GM19324 (cell line): Measurements from ENCODE around the gene RARB.
A peak's percentile ranks its signal among the peaks of the same experiment; 100 is the strongest.

Source experiments
- ATAC-seq: cut with Tn5 transposase; IDR thresholded peaks from one replicate; pipeline ENCODE4 v1.9.1; 2021; ENCODE audit warnings: mild to moderate bottlenecking, moderate library complexity; ENCODE audit not compliant: unreplicated experiment, low FRiP score

The RARB gene

GRCh38 chr3:25445731-25446130, 17.7 kb downstream of the RARB start:
- no peak for ATAC-seq

GRCh38 chr3:25447285-25447684, 19.2 kb downstream of the RARB start:
- ATAC-seq, result no peak

GRCh38 chr3:25447925-25448324, 19.9 kb downstream of the RARB start:
- no peak for ATAC-seq

GRCh38 chr3:25448750-25449692, 21.0 kb downstream of the RARB start:
- no peak for ATAC-seq

GRCh38 chr3:25449857-25450256, 21.8 kb downstream of the RARB start:
- no peak for ATAC-seq

GRCh38 chr3:25452192-25452591, 24.1 kb downstream of the RARB start:
- no peak for ATAC-seq

GRCh38 chr3:25452740-25453139, 24.7 kb downstream of the RARB start:
- no peak for ATAC-seq

- no peak for ATAC-seq
Observed at GRCh38 chr3:25453619-25454004, 25.5 kb downstream of the RARB start.

- no peak for ATAC-seq
Observed at GRCh38 chr3:25454005-25454927, 26.2 kb downstream of the RARB start.

- no peak for ATAC-seq
Observed at GRCh38 chr3:25455441-25456132, 27.5 kb downstream of the RARB start.

GRCh38 chr3:25456723-25457670, 28.9 kb downstream of the RARB start:
- ATAC-seq, result no peak

GRCh38 chr3:25457671-25458419, 29.8 kb downstream of the RARB start:
- no peak for ATAC-seq

- no peak for ATAC-seq
Observed at GRCh38 chr3:25458420-25458814, 30.4 kb downstream of the RARB start.

- ATAC-seq, result peak; percentile 98
Observed at GRCh38 chr3:25460751-25461150, 32.7 kb downstream of the RARB start.

- no peak for ATAC-seq
Observed at GRCh38 chr3:25461946-25462345, 33.9 kb downstream of the RARB start.

- no peak for ATAC-seq
Observed at GRCh38 chr3:25462495-25462894, 34.4 kb downstream of the RARB start.

GRCh38 chr3:25463836-25464418, 35.9 kb downstream of the RARB start:
- no peak for ATAC-seq

- ATAC-seq, result no peak
Observed at GRCh38 chr3:25465266-25465860, 37.3 kb downstream of the RARB start.
